ACHN (cell line): ENCODE measurements around the gene PITPNM3.

Experiments used
- DNase-seq: peaks from one replicate; pipeline ENCODE4 v3.0.0-alpha.2; 2015
- in situ Hi-C: cut with HindIII; loops from 2 replicates; pipeline ENCODE4 v1.10.0; 2017; ENCODE audit warnings: low sequenced_read_pairs, low pct_ligation_motif_present, low pct_unique_long_range_greater_than_20kb

PITPNM3 gene

GRCh38 chr17:6443692-6444570 is 112.4 kb downstream of the PITPNM3 start, which contains the start of gene PIMREG:
TSS of gene PIMREG (plus strand) at chr17:6444455. CDS start at chr17:6445111, 656 bp downstream.
- in situ Hi-C loops, result no loop called here
- DNase-seq, result peak; percentile 96

- DNase-seq, result no peak
- in situ Hi-C loops, result no loop called here
These were observed 113.6 kb downstream of the PITPNM3 start for GRCh38 chr17:6442775-6443174.

GRCh38 chr17:6439951-6440350 is 116.4 kb downstream of the PITPNM3 start:
- DNase-seq, result no peak
- in situ Hi-C loops, result no loop called here

- in situ Hi-C loops, result no loop called here
These were observed 118.4 kb downstream of the PITPNM3 start for GRCh38 chr17:6437956-6438355.

GRCh38 chr17:6437466-6437865 is 118.9 kb downstream of the PITPNM3 start:
- in situ Hi-C loops, result no loop called here
- DNase-seq, result no peak

More at GRCh38 chr17:6437956-6438355, 118.4 kb downstream of the PITPNM3 start:
- no peak for DNase-seq

- in situ Hi-C loops, result no loop called here
- DNase-seq, result peak; percentile 70
These were observed 120.4 kb downstream of the PITPNM3 start for GRCh38 chr17:6435968-6436367.

GRCh38 chr17:6435051-6435450 is 121.3 kb downstream of the PITPNM3 start, which contains the start of gene AIPL1:
TSS of gene AIPL1 (minus strand) at chr17:6435121. CDS start at chr17:6435104, 17 bp downstream.
- DNase-seq, result no peak
- in situ Hi-C loops, result no loop called here

GRCh38 chr17:6430769-6431168 is 125.6 kb downstream of the PITPNM3 start:
- no peak for DNase-seq
- in situ Hi-C loops, result no loop called here

- in situ Hi-C loops, result no loop called here
- DNase-seq, result no peak
These were observed 127.1 kb downstream of the PITPNM3 start for GRCh38 chr17:6429266-6429665.

- in situ Hi-C loops, result no loop called here
- DNase-seq, result no peak
These were observed 128.0 kb downstream of the PITPNM3 start for GRCh38 chr17:6428207-6428965.

GRCh38 chr17:6427279-6427781 is 129.0 kb downstream of the PITPNM3 start:
- DNase-seq, result peak; percentile 52
- in situ Hi-C loops, result no loop called here

- in situ Hi-C loops, result no loop called here
- DNase-seq, result no peak
These were observed 129.8 kb downstream of the PITPNM3 start for GRCh38 chr17:6426356-6427101.

GRCh38 chr17:6425407-6425806 is 130.9 kb downstream of the PITPNM3 start:
- in situ Hi-C loops, result no loop called here
- DNase-seq, result no peak

GRCh38 chr17:6423931-6424330 is 132.4 kb downstream of the PITPNM3 start:
- in situ Hi-C loops, result no loop called here
- DNase-seq, result no peak

- in situ Hi-C loops, result no loop called here
These were observed 133.6 kb downstream of the PITPNM3 start for GRCh38 chr17:6422654-6423241.

GRCh38 chr17:6421700-6422604 is 134.4 kb downstream of the PITPNM3 start:
- in situ Hi-C loops, result no loop called here

More at GRCh38 chr17:6422654-6423241, 133.6 kb downstream of the PITPNM3 start:
- no peak for DNase-seq

GRCh38 chr17:6420173-6420641 is 136.1 kb downstream of the PITPNM3 start:
- in situ Hi-C loops, result no loop called here
- DNase-seq, result no peak

More at GRCh38 chr17:6421700-6422604, 134.4 kb downstream of the PITPNM3 start:
- peak; percentile 82 for DNase-seq
